SK-MEL-5 (cell line): ENCODE results near the gene TAF1C. TPM values are rescaled to one million over a fixed set of nuclear protein-coding genes. Genes with fewer than 3 reads are reported as not detected.
"Not testable (repeated sequence)": the region's sequence is repeated elsewhere in the genome, so short reads cannot be mapped to it uniquely, and the experiment has no call there.

Source experiments
- DNase-seq: peaks from one replicate; pipeline ENCODE4 v3.0.0-alpha.2; 2016; ENCODE audit warnings: low read depth, low spot score
- in situ Hi-C: cut with HindIII; loops from 2 replicates; pipeline ENCODE4 v1.10.0; 2016; ENCODE audit warnings: low sequenced_read_pairs, high pct_unique_total_duplicates, low pct_unique_long_range_greater_than_20kb
- total RNA-seq: library from RNA; depleted of rRNA; stranded (reverse); fragments of >200 nt; shearing (Covaris generic); gene quantifications from 2 replicates; pipeline ENCODE4 v1.2.3, GENCODE V29; 2014

The TAF1C gene
- total RNA-seq, 1 experiment from 2014 or later = 39.7 TPM

DNA sequence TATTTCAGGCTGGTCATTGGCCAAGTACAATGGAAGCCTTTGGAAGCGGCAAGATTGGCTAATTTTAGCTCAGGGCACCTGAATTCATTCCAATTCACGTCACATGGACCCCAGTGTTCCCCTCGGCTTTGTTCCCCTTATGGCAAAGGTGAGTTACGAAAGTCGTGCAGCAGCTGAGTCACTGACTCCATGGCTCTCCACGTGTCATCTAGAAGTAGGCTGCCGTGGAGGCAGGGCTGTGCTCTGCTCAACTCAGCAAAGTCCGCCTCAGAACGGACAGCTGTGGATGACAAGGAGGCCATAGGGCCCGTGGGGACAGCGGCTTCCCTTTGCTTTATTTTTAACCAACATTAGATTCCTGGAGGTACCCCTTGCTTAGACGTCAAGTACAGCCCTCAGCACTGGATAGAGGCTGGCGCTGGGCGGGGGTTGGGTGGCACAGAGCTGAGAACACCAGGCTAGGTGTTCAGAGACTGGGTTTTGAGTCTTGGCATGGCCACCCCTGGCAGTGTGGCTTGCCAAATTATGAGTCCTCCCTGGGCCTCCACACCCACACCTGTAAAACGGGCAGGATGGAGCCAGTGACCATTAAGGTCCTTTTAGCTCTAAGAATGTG lies 27.7 kb upstream of the TAF1C start:
- in situ Hi-C loops = no loop called here
- DNase-seq = no peak

DNA sequence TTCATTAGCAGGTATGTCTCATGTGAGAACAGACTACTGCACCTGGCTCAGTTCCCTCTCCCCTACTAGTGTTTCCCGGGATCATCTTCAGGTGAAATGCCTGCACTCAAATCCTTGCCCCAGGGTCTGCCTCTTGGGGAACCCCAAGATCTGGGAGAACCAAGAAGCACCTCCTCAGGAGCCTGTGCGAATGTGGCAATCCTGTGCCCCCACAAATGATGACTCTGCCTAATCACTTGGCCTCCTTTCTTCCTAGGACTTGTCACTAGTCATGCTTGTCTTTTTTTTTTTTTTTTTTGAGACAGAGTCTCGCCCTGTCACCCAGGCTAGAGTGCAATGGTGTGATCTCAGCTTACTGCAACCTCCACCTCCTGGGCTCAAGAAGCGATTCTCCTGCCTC lies 25.8 kb upstream of the TAF1C start:
- in situ Hi-C loops = no loop called here
- no peak for DNase-seq

DNA sequence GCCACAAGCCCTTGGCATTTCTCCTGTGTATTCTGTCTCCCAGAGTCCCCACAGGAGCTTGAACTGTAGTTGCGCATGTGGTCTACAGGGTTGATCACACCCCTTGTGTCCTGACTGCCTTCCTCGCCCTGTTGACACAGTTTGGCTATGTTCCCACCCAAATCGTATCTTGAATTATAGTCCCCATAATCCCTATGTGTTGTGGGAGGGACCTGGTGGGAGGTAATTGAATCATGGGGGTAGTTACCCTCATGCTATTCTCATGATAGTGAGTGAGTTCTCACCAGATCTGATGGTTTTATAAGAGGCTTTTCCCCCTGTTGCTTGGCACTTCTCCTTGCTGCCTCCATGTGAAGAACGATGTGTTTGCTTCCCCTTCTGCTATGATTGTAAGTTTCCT lies 25.3 kb upstream of the TAF1C start:
- no peak for DNase-seq
- in situ Hi-C loops = no loop called here

DNA sequence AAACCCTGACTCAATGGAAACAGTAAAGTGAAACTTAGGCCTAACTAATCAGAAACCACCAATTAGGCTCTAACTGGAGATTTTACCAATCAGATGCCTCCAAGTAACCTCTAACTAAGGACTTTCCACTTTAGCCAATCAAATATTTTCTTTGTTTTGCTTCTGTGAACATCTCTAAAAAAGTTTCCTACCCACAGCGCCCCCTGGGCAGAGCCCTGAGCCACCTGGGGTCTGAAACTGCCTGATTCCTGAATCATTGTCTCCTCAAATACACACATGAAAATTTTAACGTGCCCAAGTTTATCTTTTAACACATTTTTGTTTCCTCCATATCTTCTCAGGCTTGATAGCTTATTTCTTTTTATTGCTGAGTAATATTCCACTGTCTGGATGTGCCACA lies 23.1 kb upstream of the TAF1C start:
- in situ Hi-C loops = no loop called here
- DNase-seq = no peak

DNA sequence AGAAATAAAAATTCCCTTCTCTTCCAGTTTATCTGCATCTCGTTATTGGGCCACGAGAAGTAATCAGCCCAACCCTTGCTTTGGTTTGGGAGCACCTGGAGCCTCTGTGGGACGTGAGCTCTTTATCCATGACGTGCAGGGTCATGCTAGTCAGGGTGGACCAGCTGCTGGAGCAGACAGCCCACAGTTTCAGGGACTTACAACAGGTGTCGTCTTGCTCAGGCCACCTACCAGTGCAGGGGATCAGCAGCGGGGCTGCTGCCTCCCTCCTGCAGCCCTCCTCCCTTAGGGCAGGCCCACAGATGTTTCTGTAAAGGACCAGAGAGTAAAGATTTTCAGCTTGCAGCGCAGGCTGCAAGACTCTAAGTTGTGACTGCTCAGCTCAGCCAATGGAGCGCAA lies 21.0 kb upstream of the TAF1C start:
- DNase-seq = no peak
- in situ Hi-C loops = no loop called here

DNA sequence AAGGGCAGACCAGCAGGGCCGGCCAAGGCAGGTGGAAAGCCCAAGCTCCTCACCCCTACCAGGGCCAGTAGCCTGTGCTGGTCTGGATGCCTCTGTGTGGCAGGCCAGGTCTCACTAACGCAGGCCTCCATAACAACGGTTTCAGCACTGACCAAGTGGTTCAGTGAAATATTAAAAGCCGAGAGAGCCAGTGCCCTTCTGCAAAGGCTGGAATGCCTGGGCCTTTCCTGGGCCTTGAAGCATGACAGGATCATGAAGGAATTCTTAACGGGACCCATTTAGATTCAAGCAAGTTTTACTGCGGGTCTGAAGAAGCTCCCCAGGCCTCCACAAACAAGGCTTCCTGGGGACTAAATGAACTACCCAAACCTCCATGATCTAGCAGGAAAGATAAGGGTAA lies 20.4 kb upstream of the TAF1C start:
- no peak for DNase-seq
- in situ Hi-C loops = no loop called here

DNA sequence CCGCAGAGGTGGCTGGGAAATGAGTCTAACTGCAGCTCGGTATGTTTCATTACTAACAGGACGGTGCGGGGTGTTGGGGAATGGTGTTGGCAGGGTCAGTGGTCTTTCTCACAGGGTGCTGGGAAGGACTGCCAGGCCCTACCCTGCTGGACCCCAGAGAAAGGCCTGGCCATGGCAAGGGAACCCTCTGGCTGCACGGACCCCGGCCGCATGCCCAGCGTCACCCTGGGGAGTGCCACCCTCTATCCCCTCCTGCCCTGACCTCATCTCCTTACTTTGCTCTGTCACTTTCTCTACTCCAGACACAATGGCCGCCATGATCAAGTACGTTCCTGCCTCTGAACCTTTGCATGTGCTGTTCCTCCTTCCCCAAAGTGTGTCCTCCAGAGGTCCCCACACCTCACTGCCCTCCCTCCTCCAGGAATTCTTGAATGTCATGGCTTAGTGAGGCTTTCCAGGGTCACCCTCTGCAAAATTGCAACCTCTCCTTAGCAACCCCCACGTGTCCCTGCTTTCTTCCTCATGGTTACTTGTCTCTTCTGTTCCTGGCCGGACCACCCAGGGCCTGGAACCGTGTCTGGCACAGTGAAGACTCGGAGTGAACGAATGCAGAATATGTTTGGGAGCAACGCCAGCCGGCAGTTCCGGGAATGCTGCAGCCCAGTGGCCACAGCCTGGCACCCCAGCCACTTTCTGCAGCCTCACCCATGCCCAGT lies 19.3 kb upstream of the TAF1C start:
- DNase-seq = no peak
- in situ Hi-C loops = no loop called here

DNA sequence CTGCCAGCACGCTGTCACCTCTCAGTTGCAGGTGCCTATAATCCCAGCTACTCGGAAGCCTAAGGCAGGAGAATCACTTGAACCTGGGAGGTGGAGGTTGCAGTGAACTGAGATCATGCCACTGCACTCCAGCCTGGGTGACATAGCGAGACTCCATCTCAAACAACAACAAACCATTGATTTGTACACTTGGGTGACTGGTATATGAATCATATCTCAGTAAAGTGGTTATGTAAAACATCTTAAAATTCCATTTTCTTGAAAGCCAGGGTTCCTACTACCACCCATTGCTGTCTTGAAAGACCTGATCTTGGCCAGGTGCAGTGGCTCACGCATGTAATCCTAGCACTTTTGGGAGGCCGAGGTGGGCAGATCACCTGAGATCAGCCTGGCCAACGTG lies 18.3 kb upstream of the TAF1C start:
- DNase-seq, in situ Hi-C loops: not testable (repeated sequence)

DNA sequence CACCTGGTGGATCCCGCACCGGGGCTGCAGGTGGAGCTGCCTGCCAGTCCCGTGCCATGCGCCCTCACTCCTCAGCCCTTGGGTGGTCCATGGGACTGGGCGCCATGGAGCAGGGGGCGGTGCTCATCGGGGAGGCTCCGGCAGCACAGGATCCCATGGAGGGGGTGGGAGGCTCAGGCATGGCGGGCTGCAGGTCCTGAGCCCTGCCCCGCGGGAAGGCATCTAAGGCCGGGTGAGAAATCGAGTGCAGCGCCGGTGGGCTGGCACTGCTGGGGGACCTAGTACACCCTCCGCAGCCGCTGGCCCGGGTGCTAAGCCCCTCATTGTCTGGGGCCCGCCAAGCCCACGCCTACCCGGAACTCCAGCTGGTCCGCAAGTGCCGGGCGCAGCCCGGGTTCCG lies 17.7 kb upstream of the TAF1C start:
- DNase-seq = not testable (repeated sequence)

DNA sequence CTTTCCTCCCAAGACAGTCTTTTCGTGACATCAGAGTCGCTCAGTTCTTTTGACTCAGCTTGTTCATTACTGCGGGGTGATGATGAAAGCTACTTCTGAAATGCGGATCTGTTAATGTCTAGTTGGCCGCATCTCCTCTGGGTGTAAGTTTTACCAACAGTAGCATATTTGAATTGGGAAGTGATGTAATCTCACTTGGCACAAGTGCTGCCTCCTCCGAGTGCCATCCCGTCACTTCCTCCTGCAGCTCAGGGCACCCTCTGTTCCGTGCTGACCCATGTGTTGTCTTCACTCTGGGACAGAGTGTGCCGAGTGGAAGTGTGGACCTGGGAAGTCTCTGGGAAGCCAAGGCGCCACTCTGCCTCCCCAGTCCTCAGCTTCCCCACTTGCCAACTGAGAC lies 13.0 kb upstream of the TAF1C start:
- in situ Hi-C loops = no loop called here

More for the DNA sequence above, 17.7 kb upstream of the TAF1C start:
- in situ Hi-C loops = not testable (repeated sequence)

DNA sequence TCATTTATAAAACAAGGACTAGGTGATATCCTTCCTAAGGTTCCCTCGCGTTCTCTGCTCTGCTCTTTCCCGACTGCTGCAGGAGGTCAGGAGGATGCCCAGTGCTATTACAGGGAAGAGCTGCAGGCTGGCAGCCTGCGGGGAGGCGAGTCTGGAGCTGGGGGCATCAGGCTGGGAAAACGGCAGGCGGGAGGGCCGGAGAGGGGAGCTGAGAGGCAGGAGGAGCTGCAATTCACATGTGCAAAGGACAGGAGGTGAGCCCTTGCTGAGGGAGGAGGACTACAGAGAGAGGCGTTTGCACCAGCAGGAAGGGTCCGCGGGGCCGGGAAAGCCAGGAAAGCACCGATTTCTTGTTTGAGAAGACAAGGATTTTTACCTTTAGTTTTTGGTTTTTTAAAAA lies 12.2 kb upstream of the TAF1C start:
- in situ Hi-C loops = no loop called here
- no peak for DNase-seq

More for the DNA sequence above, 13.0 kb upstream of the TAF1C start:
- DNase-seq = no peak

DNA sequence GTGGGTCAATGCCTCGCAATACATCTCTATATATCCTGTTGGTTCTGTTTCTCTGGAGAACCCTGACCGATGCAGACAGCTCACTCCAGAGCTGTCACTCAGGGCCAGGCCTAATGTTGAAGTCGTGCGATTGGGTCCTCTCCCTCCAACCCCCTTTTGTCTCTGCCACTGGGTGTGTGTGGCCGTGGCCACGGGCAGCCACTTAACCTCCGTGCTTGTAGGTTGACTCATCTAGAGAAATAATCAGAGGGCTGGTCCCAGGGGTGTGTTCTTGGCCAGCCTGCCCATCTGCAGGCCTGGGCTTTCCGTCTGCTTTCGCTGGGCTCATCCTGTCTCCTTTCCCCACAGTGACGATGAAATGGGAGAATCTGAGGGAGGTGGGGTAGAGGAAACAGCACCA lies 11.5 kb upstream of the TAF1C start:
- in situ Hi-C loops = no loop called here
- DNase-seq = no peak

DNA sequence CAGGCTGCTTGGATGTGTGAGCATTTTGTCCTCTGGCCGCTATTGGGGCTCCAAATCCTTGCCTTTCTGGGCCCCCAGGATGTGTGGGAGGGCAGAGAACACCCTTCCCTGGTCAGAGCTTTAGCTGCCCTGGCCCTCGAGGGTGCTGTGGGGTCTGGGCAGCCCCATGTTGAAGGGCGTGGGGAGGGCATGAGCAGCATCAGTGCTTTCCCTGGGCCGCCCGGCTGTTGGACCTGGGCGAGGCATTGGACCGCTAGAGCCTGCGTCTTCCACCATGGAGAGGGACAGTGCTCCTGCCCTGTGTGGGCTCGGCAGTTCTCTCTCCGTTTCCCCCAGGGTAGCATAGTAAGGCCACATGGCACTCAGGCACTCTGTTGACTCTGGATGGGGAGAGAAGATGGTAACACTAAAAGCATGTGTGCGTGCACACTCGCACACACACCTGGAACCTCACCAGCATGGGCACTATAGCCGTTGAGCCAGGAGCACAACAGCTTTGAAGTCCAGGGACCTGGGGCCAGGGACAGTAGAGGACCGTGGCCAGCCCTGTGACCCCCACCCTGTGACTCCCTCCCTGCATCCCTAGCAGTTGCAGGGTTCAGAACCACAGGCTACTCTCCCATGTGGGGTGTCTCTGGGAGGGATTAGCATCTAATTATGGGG lies 10.7 kb upstream of the TAF1C start:
- in situ Hi-C loops = no loop called here

DNA sequence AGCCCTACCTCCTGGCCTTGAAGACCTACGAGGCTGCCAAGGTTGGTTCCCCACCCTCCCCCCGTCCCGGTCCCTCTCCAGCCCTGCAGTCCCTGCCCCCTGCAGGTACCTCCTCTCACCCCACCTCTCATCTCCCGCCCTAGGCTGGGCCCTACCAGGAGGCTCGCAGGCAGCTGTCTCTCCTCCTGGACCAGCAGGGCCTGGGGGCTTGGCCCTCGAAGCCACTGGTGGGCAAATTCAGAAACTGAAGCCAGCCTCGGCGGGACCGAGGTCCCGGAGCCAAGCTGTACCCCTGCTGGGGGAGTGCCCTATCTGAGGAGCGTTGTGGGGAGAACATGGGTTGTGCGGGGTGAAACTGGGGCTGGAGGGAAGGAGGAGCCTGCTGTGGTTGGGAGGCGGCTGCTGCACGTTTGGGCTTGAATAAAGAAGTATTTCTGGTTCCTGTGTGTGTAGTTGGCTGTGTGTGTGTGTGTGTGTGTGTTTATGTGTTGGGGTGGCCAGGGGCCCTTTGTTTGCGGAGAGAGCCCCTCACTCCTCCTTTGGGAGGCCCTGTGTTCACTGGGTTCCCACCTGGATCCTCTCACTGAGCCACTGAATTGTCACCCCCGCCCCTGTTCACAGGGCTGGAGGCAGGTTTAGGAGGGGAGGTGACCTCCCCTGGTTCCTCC lies 10.0 kb upstream of the TAF1C start:
- DNase-seq = no peak
- in situ Hi-C loops = no loop called here

More for the DNA sequence above, 10.7 kb upstream of the TAF1C start:
- DNase-seq = no peak

DNA sequence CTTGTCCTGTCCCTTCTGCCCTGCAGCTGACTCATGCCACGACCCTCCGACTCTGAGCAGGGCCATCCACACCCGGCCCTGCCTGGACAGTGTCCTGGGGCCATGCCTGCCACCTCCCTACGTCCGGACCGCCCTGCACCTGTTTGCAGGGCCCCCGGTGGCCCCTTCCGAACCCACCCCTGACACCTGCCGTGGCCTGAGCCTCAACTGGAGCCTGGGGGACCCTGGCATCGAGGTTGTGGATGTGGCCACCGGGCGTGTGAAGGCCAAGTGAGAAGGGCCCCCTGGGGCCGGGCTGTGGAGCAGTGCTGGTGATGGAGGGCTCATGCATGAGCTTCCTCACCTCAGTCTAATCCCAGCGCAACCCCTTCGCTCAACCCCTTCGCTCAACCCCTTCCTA lies 9.2 kb upstream of the TAF1C start:
- DNase-seq = no peak
- in situ Hi-C loops = no loop called here

DNA sequence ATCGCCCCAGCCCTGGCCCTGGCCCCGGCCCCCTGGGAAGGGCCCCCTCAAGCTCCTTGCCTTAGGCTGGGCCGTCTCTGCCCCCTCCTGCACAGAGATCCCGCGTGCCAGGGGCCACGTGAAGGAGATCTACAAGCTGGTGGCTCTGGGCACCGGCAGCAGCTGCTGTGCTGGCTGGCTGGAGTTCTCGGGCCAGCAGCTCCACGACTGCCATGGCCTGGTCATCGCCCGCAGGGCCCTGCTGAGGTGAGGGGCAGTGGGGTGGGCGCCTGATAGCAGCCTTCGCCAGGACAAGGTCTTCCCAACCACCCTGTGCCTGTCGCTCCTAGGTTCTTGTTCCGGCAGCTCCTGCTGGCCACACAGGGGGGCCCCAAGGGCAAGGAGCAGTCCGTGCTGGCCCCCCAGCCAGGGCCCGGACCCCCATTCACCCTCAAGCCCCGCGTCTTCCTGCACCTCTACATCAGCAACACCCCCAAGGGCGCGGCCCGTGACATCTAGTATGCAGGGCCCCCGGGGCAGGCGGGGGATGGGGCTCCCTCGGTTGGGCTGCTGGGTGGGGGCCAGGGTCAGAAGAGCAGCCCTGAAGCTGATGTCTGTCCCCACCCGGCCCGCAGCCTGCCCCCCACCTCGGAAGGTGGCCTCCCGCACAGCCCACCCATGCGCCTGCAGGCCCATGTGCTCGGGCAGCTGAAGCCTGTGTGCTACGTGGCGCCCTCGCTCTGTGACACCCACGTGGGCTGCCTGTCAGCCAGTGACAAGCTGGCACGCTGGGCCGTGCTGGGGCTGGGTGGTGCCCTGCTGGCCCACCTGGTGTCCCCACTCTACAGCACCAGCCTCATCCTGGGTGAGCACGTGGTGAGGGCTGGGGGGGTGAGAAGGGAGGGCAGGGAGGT lies 8.6 kb upstream of the TAF1C start:
- no peak for DNase-seq
- in situ Hi-C loops = no loop called here

DNA sequence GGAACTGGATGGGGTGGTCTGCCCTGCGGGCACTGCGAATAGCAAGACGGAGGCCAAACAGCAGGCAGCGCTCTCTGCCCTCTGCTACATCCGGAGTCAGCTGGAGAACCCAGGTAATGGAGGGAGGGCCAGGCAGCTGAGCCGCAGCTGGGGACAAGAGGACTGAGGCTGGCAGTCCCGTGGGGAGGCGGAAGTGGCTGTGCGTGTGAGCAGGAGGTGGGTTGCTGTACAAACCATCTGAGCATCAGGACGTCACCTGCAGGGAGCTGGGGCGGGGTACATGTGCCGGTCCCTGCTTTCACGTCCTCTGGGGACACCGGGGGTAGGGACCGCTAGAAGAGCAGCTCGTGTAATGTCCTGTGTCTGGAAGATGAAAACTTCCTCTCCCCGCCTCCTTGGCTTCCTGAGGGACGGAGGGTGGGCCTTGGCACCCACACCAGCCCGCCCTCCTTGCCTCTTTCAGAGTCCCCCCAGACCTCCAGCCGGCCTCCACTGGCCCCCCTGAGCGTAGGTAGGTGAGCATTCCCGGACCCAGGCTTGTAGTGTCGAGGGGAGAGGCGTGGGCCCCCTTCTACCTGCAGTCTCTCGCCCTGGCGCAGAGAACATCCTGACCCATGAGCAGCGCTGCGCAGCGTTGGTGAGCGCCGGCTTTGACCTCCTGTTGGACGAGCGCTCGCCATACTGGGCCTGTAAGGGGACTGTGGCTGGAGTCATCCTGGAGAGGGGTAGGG lies 7.8 kb upstream of the TAF1C start:
- no peak for DNase-seq
- in situ Hi-C loops = no loop called here
